HG03378 (cell line): Measurements from ENCODE around the gene CSGALNACT2.

Source experiments
- ATAC-seq: cut with Tn5 transposase; IDR thresholded peaks from one replicate; pipeline ENCODE4 v1.9.1; 2021; ENCODE audit warnings: mild to moderate bottlenecking, moderate library complexity; ENCODE audit not compliant: unreplicated experiment

CSGALNACT2 gene

GRCh38 chr10:43123361-43124093 is 14.7 kb upstream of the CSGALNACT2 start:
- no peak for ATAC-seq

DNA sequence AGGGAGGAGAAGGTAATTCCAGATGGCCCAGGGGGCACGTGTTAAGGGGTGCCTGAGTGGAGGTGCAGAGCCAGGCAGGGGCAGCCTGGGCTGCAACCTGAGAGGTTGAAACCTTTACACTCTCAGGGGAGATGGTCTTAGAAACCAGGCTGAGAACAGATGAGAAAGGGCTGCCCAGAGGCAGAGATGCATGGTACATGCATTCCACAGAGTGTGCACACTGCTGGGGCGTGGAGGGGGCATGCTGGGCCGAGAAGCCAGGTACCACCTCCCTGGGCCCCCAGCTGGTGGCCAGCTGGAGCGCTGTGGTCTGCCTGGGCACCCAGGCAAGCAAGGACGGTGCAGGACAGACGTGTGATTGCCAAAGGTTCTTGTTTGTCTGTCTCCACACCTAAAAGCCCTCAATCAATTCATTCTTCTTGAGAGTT is 14.1 kb upstream of the CSGALNACT2 start:
- no peak for ATAC-seq

DNA sequence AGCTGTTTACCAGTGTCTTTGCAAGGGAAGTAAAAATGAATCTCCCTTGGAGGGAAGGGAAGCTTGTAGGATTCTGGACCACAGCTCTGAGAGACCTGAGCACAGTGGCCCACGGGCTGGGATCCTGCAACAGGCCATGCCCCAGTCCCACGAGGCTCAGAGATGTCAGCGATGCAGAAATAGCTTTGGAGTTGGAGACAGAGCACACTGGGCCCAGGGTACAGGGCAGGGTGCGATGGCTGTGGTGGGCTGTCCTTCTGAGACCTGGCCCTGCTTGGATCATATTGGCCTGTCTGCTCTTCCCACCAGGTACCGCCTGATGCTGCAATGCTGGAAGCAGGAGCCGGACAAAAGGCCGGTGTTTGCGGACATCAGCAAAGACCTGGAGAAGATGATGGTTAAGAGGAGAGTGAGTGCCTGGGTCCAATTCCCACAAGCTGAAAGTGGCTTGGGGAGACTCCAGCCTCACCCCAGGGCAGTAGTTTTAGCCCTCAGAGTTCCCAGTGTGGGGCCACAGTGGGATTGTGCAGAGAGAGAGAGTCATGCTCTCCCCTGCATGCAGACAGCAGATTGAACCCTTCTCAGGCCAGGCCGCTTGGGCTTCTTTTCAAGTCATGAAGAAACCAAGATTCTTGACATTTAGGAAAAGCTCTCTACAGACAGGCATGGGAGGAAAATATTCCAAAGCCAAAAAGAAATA is 13.5 kb upstream of the CSGALNACT2 start:
- no peak for ATAC-seq

DNA sequence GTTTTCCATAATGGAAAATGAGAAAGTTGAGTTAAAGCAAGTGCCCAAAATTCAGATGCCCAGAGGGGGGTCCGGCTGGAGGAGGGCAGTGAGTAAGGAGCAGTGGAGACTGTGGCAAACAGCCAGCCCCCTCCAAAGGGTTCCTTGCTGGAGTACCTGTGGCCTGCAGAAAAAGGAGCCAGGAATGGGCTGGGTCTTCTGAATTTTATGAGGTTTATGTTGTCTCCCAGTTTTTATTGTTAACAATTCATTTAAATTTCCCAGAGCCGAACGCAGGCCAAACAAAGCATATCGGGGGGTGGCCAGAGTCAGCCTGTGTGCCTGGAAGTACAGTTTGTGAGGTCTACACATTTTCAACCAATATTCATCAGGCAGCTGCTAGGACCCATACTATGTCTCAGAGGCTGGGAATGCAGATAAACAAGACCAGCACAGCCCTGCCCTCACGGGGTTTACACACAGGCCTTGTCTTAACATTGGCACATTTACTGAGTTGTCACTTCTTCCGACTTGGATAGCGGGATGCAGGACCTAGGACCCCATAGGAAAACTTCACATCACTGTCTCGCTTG is 12.9 kb upstream of the CSGALNACT2 start:
- no peak for ATAC-seq

- ATAC-seq: no peak
Observed at GRCh38 chr10:43125881-43126731, 12.1 kb upstream of the CSGALNACT2 start.

GRCh38 chr10:43126759-43127424 is 11.4 kb upstream of the CSGALNACT2 start:
- peak; percentile 43 for ATAC-seq

GRCh38 chr10:43127442-43127841 is 10.8 kb upstream of the CSGALNACT2 start:
- no peak for ATAC-seq

- ATAC-seq: no peak
Observed at GRCh38 chr10:43128331-43128730, 9.9 kb upstream of the CSGALNACT2 start.

- peak; percentile 82 for ATAC-seq
Observed at GRCh38 chr10:43128958-43129706, 9.1 kb upstream of the CSGALNACT2 start.

- ATAC-seq: no peak
Observed at GRCh38 chr10:43130770-43131171, 7.5 kb upstream of the CSGALNACT2 start.

DNA sequence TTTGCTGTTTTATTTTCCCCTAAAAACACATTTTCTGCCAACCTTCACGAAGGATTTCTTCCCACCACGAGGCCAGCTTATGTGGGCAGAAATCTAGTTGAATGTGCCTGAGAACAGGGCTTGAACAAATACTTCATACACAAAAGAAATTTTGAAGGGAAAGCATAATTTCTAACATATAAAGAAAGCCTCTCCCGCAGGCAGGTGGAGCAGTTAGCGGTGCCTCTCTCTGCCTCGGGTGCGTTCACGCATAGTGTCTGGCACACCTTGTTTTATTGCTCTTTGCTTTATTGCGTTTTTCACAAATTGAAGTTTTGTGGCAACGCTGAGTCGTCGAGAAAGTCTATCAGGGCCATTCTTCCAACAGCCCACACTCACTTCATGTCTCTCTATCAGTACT is 7.0 kb upstream of the CSGALNACT2 start:
- ATAC-seq: no peak

- ATAC-seq: no peak
Observed at GRCh38 chr10:43131906-43132305, 6.3 kb upstream of the CSGALNACT2 start.

DNA sequence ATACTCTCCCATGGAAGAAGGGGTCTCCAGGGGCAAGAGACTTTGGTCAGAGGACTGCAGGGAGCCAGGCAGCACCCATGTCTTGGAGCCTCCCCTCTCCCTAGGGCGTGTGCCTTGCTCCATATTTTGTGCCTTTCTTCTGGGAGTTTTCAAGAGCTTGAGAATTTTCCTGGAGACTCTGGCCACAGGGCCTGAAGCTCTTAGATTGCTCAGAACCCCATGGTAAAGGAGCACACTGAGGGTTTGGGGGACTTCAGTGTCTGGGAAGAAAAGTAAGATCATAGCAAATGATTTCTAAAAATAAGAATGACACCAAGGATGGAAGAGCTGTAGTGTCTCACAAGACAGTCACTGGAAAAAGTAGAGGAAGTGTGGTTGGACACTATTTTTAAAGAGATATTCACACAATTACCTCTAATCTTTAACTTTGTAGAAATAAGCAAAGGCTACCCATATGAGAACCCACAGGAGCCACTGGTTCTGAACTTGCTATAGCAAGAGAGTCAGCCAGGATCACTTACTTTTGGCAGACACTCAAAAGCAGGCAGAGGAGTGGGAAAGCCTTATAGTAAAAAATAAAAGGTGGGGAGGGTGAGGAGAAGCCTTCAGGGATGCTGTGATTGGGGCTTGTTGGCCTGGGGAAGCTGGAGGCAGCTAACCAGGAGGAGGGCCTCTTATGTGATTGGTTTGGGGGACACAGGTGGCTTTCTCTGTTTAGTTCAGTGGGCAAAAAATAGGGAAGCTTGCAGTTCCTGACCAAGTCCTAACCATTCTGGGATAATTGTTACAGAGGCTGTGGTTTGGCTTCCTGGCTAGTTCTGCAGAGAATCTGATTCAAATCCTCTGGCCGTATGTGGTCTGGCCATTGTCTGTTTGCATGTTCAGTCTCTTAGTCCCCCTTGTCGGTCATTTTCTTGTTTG is 5.1 kb upstream of the CSGALNACT2 start:
- no peak for ATAC-seq

DNA sequence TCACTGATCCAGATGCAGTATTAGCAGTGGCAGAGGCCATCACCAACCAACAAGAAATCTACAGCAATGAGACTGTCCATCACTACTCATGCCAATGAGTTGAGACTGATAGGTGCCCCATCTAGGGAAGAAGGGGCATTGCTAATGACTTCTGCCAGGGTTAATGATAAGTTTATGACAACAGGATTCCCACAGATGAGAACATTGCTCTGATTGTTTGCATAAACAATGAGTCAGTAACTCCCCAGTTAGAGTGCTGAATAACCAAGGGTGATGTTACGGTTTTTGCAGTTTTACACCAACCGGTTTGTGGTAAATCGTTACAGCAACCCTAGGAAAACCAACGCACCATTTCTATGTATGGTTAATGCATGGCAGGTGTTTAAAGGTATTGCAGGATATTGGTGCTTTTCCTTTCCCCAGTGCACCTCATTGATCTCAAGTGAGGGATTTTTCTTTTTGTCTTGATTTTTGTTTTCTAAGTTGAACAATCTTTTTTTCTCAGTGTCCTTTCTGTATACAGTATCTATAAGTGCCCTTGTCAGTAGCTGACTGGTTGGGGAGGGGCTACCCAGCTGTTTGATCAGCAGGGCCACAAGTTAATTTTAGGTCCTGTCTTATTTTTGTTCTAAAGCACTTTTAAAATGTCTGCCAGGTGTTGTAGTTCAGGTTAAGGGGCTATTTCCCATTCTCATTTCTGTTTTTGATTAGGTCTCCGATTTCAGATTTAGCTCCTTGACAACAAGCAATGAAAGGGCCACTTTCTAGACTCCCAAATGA is 3.9 kb upstream of the CSGALNACT2 start:
- ATAC-seq: no peak

GRCh38 chr10:43135064-43135463 is 3.2 kb upstream of the CSGALNACT2 start:
- no peak for ATAC-seq

DNA sequence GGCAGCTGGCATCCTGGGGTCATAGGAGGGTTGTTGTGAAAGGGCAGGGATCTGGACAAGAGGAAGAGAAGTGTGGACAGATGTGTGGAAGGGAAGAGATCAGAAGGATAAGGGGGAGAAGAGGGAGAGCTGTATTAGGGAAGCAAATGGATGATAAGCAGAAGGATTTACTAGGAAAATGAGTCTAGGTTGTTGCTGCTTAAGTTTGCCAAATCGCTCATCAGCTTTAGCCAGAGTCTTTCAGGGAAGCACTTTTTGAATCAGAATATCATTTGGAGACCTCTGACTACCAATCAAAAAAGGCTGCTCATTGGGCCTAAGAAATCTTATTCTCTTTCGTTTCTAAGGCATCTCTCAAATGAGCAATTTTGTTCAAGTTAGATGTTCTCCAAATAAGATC is 2.6 kb upstream of the CSGALNACT2 start:
- ATAC-seq: no peak

- no peak for ATAC-seq
Observed at GRCh38 chr10:43136432-43136831, 1.8 kb upstream of the CSGALNACT2 start.
